Measurements from ENCODE around the gene ID3. TPM values are rescaled to one million over a fixed set of nuclear protein-coding genes. Genes with fewer than 3 reads are reported as not detected.

ID3 gene
- total RNA-seq, 1 donor from 2014 or later: 40.9 TPM

- Mint-ChIP-seq H3K36me3 (ENCODE audit: low read depth) (no peaks in the 10 kb centered on the region), H3K4me1 (peaks cover 70% of the 10 kb centered on the region), H3K27me3 (ENCODE audit: low read depth) (no peaks in the 10 kb centered on the region), H3K27ac (ENCODE audit: unreplicated experiment) (no peak overlapping the region), H3K4me3 (peak overlapping the region; percentile 5), H3K9me3 (no peaks in the 10 kb centered on the region)
- no peak for DNase-seq (ENCODE audit: low read depth, low spot score)
- TF ChIP-seq, protein P1, sequence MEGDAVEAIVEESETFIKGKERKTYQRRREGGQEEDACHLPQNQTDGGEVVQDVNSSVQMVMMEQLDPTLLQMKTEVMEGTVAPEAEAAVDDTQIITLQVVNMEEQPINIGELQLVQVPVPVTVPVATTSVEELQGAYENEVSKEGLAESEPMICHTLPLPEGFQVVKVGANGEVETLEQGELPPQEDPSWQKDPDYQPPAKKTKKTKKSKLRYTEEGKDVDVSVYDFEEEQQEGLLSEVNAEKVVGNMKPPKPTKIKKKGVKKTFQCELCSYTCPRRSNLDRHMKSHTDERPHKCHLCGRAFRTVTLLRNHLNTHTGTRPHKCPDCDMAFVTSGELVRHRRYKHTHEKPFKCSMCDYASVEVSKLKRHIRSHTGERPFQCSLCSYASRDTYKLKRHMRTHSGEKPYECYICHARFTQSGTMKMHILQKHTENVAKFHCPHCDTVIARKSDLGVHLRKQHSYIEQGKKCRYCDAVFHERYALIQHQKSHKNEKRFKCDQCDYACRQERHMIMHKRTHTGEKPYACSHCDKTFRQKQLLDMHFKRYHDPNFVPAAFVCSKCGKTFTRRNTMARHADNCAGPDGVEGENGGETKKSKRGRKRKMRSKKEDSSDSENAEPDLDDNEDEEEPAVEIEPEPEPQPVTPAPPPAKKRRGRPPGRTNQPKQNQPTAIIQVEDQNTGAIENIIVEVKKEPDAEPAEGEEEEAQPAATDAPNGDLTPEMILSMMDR (conservative IDR thresholded peaks at IDR 0.05): no peak
Measured at GRCh38 chr1:23600283-23600682, 41.0 kb upstream of the ID3 start.

GRCh38 chr1:23599125-23599524 lies 39.8 kb upstream of the ID3 start:
- no peaks in the 10 kb centered on the region for H3K27me3 Mint-ChIP-seq (ENCODE audit: low read depth)
- peak overlapping the region; percentile 90 for H3K27ac Mint-ChIP-seq (ENCODE audit: unreplicated experiment)
- TF ChIP-seq, protein P1 (conservative IDR thresholded peaks at IDR 0.05): no peak
- no peaks in the 10 kb centered on the region for H3K9me3 Mint-ChIP-seq
- no peak for DNase-seq (ENCODE audit: low read depth, low spot score)
- no peak overlapping the region for H3K4me3 Mint-ChIP-seq
- peaks cover 72% of the 10 kb centered on the region for H3K4me1 Mint-ChIP-seq
- H3K36me3 Mint-ChIP-seq (ENCODE audit: low read depth): no peaks in the 10 kb centered on the region

DNA sequence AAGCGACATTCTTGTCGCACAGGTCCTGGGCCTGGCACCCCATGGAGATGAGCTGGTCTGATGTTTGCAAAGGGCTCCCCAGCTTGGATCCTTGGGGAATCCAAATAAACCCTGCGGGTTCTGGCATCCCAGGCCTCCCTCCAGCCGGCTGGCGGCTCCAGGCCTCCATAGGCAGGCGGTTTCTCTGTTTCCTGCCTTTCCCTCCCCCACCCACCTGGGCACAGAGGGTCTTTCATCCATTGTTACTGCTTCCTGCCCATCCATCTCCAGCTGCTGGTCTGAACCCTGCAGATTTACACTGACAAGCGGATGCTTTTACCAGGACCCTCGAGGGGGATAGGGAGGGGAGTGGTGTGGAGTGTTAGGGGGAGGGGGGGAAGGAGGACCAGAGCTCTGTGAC lies 39.1 kb upstream of the ID3 start:
- H3K27ac Mint-ChIP-seq (ENCODE audit: unreplicated experiment): peak overlapping the region; percentile 90
- peak; percentile 40 for DNase-seq (ENCODE audit: low read depth, low spot score)
- no peaks in the 10 kb centered on the region for H3K27me3 Mint-ChIP-seq (ENCODE audit: low read depth)
- H3K9me3 Mint-ChIP-seq: no peaks in the 10 kb centered on the region
- TF ChIP-seq, protein P1 (conservative IDR thresholded peaks at IDR 0.05): no peak
- peak overlapping the region; percentile 6 for H3K4me3 Mint-ChIP-seq
- H3K4me1 Mint-ChIP-seq: peaks cover 68% of the 10 kb centered on the region
- no peaks in the 10 kb centered on the region for H3K36me3 Mint-ChIP-seq (ENCODE audit: low read depth)

DNA sequence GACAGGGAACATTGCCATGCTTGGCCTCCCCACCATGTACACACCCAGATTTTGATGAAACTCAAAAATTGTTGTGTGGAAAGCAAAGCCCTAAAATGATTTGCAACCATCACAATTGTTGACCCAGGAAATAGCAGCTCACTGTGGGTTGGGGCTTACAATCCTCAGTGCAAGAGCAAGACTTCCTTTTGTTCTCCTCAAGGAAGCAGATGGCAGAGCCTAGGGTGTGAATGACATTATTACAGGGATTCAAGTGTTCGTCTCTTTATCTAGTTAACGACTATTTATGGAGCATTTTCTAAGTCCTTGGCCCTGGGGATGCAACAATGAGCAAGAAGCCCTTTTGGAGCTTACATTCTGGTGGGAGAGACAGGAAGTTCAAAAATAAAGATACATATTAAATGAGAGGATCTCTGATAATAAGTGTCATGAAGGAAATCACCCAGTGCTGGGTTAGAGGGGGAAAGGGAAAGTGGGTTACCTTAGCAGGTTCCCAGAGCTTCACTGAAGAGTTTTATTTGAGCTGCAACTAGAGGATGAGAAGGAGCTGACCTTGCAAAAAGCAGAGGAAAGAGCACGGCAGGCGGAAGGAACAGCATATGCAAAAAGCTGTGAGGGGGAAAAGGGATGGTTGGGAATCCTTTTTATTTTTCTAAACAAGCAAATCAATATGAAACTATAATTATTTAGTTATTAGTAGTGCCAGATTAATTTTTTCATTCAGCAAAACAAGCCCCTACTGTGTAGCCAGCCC lies 38.5 kb upstream of the ID3 start:
- Mint-ChIP-seq H3K4me3 (peak overlapping the region; percentile 8), H3K9me3 (no peaks in the 10 kb centered on the region)
- TF ChIP-seq, protein P1 (conservative IDR thresholded peaks at IDR 0.05): no peak

GRCh38 chr1:23596382-23597358 lies 37.4 kb upstream of the ID3 start:
- Mint-ChIP-seq H3K27ac (ENCODE audit: unreplicated experiment) (peak overlapping the region; percentile 22), H3K9me3 (no peaks in the 10 kb centered on the region), H3K4me1 (peaks cover 70% of the 10 kb centered on the region), H3K27me3 (ENCODE audit: low read depth) (no peaks in the 10 kb centered on the region), H3K36me3 (ENCODE audit: low read depth) (no peaks in the 10 kb centered on the region), H3K4me3 (no peak overlapping the region)
- no peak for DNase-seq (ENCODE audit: low read depth, low spot score)
- TF ChIP-seq, protein P1 (conservative IDR thresholded peaks at IDR 0.05): no peak

More for the DNA sequence above, 38.5 kb upstream of the ID3 start:
- Mint-ChIP-seq H3K4me1 (peaks cover 68% of the 10 kb centered on the region), H3K36me3 (ENCODE audit: low read depth) (no peaks in the 10 kb centered on the region), H3K27me3 (ENCODE audit: low read depth) (no peaks in the 10 kb centered on the region), H3K27ac (ENCODE audit: unreplicated experiment) (peak overlapping the region; percentile 54)
- no peak for DNase-seq (ENCODE audit: low read depth, low spot score)

All from neural crest cell (in vitro differentiated cells).